Measurements from ENCODE around the gene CISH.

The CISH gene

DNA sequence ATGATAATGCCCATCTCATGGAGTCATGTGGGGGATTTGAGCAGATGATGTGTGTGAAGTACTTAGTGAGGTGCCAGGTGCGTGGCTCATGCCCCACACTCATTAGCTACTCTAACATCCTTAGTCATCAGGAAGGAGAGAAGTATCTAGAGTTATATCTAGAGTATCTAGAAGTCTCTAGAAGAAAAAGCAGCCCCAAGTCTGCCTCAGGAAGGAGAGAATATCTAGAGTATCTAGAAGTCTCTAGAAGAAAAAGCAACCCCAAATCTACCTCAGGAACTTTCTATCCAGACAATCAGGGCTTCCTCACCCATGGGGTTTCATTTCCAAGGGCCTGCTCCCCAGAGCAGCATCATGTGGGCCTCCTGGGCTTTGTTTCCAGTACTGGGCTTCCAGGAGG is 38.4 kb upstream of the CISH start:
- Mint-ChIP-seq H3K9me3 (no peaks in the 10 kb centered on the region), H3K27me3 (no peaks in the 10 kb centered on the region), H3K27ac (ENCODE audit: low read depth) (no peak overlapping the region), H3K36me3 (ENCODE audit: insufficient read depth) (peaks cover 13% of the 10 kb centered on the region), H3K4me3 (no peak overlapping the region), H3K4me1 (no peaks in the 10 kb centered on the region)
- ATAC-seq (replicated peaks; ENCODE audit: extremely low read depth, poor library complexity, severe bottlenecking) (no peak), DNase-seq (ENCODE audit: low spot score in 2 of 2) (no peak)

DNA sequence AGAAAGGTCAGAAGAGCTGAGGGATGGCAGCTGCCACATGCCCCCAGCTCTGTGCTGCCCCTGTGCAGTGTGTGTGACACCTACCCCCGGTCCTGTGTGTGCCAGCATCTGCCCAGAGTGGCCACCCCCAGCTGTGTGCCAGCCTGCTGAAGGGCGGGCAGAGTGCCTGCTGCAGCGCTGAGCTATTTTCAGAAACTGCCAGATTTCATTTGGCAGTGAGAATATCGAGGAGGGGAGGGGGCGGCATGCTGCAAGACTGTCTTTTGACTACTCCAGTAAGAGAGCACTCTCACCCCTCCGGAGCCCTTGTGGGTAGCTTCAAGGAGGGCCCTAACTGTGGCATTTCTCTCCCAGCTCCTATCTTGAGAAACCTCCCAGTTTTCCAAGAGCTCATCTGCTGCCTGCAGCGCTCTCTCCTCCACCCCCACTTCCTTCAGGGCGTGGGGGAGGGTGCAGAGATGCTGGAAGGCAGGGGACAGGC is 37.9 kb upstream of the CISH start:
- H3K27ac Mint-ChIP-seq (ENCODE audit: low read depth) = no peak overlapping the region

DNA sequence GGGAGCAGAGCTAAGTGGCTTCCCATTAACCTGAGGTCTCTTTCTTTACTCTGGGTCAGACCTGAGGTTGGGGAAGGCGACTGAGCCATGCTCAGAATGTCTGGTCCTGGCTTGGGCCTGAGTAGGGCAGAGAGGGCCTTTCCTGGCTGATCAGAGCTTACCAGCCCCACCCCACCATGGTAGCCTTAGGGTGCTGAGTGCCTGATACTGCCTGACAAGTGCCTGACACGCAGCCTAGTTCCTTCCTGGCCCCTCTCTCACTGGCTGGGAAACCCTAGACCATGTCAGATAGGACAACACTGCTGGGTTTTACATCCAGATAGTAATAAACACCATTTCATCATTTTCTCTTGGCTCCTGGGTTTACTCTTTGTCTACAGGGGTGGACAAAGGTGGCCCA is 37.4 kb upstream of the CISH start:
- H3K4me1 Mint-ChIP-seq = no peaks in the 10 kb centered on the region
- peaks cover 21% of the 10 kb centered on the region for H3K36me3 Mint-ChIP-seq (ENCODE audit: insufficient read depth)
- no peaks in the 10 kb centered on the region for H3K9me3 Mint-ChIP-seq
- no peak overlapping the region for H3K27ac Mint-ChIP-seq (ENCODE audit: low read depth)
- no peak for DNase-seq (ENCODE audit: low spot score in 2 of 2)
- H3K4me3 Mint-ChIP-seq = no peak overlapping the region
- H3K27me3 Mint-ChIP-seq = no peaks in the 10 kb centered on the region
- no peak for ATAC-seq (replicated peaks; ENCODE audit: extremely low read depth, poor library complexity, severe bottlenecking)

More for the DNA sequence above, 37.9 kb upstream of the CISH start:
- H3K27me3 Mint-ChIP-seq = no peaks in the 10 kb centered on the region
- no peaks in the 10 kb centered on the region for H3K4me1 Mint-ChIP-seq
- no peak overlapping the region for H3K4me3 Mint-ChIP-seq
- H3K36me3 Mint-ChIP-seq (ENCODE audit: insufficient read depth) = peaks cover 18% of the 10 kb centered on the region
- no peaks in the 10 kb centered on the region for H3K9me3 Mint-ChIP-seq
- ATAC-seq (replicated peaks; ENCODE audit: extremely low read depth, poor library complexity, severe bottlenecking) = no peak
- no peak for DNase-seq (ENCODE audit: low spot score in 2 of 2)

DNA sequence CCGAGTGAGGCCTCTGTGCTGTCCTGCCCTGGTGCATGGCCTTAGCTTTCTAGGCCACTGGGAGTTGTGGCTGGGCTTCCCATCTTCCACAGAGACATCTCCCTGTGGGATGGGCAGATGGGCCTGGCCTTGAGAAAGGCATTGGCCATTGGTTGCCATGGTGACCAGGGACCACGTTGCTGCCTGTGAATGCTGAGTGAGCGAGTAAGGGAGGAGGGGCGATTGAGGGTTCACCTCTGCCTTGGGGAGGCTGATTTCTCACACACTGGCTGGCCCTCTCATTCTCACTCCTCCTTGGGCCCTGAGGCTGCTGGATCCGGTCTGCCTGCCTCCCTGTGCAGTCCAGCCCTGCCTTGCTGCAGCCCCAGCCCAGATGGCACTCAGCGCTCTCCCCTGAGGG is 36.7 kb upstream of the CISH start:
- ATAC-seq (replicated peaks; ENCODE audit: extremely low read depth, poor library complexity, severe bottlenecking) = no peak
- Mint-ChIP-seq H3K9me3 (no peaks in the 10 kb centered on the region), H3K4me3 (no peak overlapping the region), H3K36me3 (ENCODE audit: insufficient read depth) (peaks cover 24% of the 10 kb centered on the region), H3K27me3 (no peaks in the 10 kb centered on the region), H3K27ac (ENCODE audit: low read depth) (no peak overlapping the region), H3K4me1 (no peaks in the 10 kb centered on the region)
- no peak for DNase-seq (ENCODE audit: low spot score in 2 of 2)

DNA sequence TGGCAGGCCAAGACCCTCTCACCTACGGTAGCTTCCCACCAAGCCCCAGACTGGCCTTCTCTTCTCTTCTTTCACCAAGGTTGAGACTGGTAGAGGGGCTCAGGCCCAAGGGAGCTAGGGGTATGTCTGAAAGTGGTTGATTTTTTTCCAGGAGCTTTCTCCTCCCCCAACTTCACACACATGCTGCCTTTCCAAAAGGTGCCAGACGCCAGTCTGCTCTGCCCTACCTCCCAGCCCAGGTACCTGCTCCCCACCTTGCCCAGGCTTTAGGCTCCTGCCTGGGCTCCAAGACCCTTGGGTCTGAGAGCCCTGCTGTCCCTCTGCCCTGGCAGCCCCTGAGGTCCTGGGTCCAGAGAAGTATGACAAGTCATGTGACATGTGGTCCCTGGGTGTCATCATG is 33.8 kb upstream of the CISH start:
- Mint-ChIP-seq H3K9me3 (no peaks in the 10 kb centered on the region), H3K27ac (ENCODE audit: low read depth) (no peak overlapping the region), H3K4me3 (no peak overlapping the region), H3K36me3 (ENCODE audit: insufficient read depth) (peaks cover 30% of the 10 kb centered on the region), H3K27me3 (no peaks in the 10 kb centered on the region), H3K4me1 (no peaks in the 10 kb centered on the region)
- no peak for DNase-seq (ENCODE audit: low spot score in 2 of 2)
- ATAC-seq (replicated peaks; ENCODE audit: extremely low read depth, poor library complexity, severe bottlenecking) = no peak

DNA sequence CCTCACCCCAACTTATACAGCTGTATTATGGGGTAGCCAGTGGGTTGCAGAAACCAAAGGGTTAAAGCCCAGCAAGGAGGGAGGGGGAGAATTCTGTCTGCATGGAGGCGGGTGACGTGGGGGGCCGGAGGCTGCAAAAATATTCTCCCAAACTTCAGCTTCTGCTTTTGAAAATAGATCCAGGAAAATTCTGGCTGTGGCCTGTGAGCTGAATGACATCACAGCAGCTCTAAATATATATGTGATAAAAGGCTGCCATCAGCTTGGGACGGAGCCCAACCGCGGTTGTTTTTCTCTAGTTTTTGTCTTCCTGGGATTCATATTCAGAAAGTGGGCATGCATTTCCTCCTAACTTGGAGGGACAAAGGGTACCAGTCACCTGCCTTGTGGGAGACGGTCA is 33.0 kb upstream of the CISH start:
- Mint-ChIP-seq H3K27me3 (no peaks in the 10 kb centered on the region), H3K4me1 (no peaks in the 10 kb centered on the region), H3K36me3 (ENCODE audit: insufficient read depth) (peaks cover 30% of the 10 kb centered on the region), H3K9me3 (no peaks in the 10 kb centered on the region), H3K4me3 (no peak overlapping the region), H3K27ac (ENCODE audit: low read depth) (no peak overlapping the region)
- DNase-seq (ENCODE audit: low spot score in 2 of 2) (no peak), ATAC-seq (replicated peaks; ENCODE audit: extremely low read depth, poor library complexity, severe bottlenecking) (no peak)

DNA sequence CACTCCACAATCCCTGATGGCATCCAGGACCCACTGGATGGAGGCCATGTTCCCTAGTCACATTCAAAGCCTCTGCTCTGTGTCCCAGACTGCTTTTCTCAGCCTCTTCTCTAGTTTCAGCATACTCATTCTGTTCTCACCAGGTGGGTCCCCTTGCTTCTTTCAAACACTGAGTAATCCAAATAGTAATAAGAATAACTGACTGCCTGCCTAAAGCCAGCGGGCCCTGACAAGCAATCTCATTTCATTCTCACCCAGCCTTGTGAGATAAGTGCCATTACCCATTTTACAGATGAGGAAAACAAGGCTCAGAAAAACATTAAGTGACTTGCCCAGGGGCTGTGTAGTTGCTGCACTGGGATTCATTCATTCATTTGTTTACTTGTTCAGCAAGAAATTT is 30.8 kb upstream of the CISH start:
- Mint-ChIP-seq H3K27me3 (no peaks in the 10 kb centered on the region), H3K36me3 (ENCODE audit: insufficient read depth) (peaks cover 26% of the 10 kb centered on the region), H3K9me3 (no peaks in the 10 kb centered on the region), H3K4me1 (peaks cover 12% of the 10 kb centered on the region), H3K4me3 (no peak overlapping the region), H3K27ac (ENCODE audit: low read depth) (no peak overlapping the region)
- ATAC-seq (replicated peaks; ENCODE audit: extremely low read depth, poor library complexity, severe bottlenecking) = no peak
- no peak for DNase-seq (ENCODE audit: low spot score in 2 of 2)

DNA sequence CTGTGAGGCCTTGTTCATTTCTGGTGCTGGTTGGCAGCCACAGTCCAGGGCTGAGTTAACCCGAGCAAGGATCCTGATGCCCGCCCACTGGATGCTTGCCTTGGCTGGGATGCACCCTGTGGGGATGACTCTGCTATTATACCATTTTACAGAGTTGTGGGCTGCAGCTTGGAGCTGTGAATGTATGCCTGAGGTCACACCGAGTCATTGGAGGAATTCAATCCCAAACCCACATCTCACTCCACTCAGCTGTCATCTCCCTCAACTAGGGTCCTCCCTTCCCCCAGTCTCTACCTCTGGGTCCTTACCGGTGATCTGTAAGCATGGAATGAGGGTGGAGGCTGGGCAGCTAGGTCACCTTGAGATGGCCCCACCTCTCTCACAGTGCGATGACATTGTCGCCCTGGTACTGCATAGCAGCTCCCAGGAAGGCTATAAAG is 27.5 kb upstream of the CISH start:
- no peak for ATAC-seq (replicated peaks; ENCODE audit: extremely low read depth, poor library complexity, severe bottlenecking)
- H3K4me3 Mint-ChIP-seq = no peak overlapping the region
- no peaks in the 10 kb centered on the region for H3K27me3 Mint-ChIP-seq
- H3K36me3 Mint-ChIP-seq (ENCODE audit: insufficient read depth) = peaks cover 9% of the 10 kb centered on the region
- peaks cover 28% of the 10 kb centered on the region for H3K4me1 Mint-ChIP-seq
- H3K27ac Mint-ChIP-seq (ENCODE audit: low read depth) = no peak overlapping the region
- no peaks in the 10 kb centered on the region for H3K9me3 Mint-ChIP-seq
- no peak for DNase-seq (ENCODE audit: low spot score in 2 of 2)

DNA sequence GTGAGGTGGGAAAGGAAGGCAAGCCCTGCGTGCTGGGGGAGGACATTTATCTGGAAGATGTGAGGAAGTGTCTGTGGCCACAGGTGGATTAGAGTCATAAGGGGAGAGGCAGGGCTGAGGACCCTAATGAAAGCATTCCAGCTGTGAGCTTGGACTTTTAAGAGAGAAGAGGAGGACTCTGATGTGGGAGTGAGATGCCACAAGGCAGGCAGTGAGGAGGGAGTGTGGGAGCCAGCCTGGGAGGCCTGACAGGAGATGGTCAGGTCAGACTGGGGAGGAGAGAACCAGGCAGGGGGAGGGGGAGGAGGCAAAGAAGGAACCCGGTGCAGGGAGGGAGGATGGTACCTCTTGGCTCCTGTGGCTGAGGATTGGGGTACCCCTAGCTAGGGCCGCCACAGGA is 26.4 kb upstream of the CISH start:
- Mint-ChIP-seq H3K27me3 (no peaks in the 10 kb centered on the region), H3K4me1 (peaks cover 39% of the 10 kb centered on the region), H3K27ac (ENCODE audit: low read depth) (peak overlapping the region; percentile 85), H3K36me3 (ENCODE audit: insufficient read depth) (peaks cover 5% of the 10 kb centered on the region), H3K4me3 (no peak overlapping the region), H3K9me3 (no peaks in the 10 kb centered on the region)
- ATAC-seq (replicated peaks; ENCODE audit: extremely low read depth, poor library complexity, severe bottlenecking) (no peak), DNase-seq (ENCODE audit: low spot score in 2 of 2) (no peak)

DNA sequence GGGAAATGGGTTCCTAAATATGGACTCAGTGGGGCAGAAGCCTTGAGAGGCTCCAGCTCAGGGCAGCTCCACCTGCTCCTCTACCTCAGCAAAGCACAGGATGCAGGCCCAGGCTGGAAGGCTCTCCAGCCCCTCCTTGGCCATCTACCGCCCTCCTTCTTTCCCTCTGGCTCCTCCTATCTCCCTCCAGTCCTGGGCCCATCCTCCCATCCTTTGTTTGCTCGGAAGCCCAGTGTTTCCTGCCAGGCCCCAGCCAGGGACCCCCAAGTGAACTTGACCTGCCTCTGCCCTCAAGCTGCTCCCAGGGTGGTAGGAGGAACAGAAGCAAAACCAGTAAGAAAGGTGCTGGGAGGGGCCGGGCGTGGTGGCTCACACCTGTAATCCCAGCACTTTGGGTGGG is 25.4 kb upstream of the CISH start:
- Mint-ChIP-seq H3K36me3 (ENCODE audit: insufficient read depth) (peaks cover 4% of the 10 kb centered on the region), H3K4me3 (no peak overlapping the region), H3K27ac (ENCODE audit: low read depth) (peak overlapping the region; percentile 85), H3K27me3 (no peaks in the 10 kb centered on the region), H3K9me3 (no peaks in the 10 kb centered on the region), H3K4me1 (peaks cover 48% of the 10 kb centered on the region)
- DNase-seq (ENCODE audit: low spot score in 2 of 2) = no peak
- no peak for ATAC-seq (replicated peaks; ENCODE audit: extremely low read depth, poor library complexity, severe bottlenecking)

DNA sequence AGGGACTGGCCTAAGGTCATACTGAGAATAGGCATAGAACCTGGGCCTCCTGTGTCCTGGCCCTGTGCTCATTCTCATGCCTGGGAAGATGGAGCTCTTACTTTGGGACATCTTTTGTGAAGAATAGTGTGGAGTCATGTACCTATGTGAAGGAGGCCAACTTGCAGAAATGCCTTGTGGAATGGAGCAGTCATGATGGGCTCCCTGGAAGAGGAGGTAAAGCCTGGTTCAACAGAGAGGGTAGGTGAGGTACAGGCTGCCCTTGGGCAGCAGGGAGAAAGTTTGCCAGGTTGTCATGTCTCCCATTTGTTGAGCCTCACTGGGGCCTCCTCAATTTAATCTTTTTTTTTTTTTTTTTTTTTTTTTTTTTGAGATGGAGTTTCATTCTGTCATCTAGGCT is 23.5 kb upstream of the CISH start:
- Mint-ChIP-seq H3K4me1 (peaks cover 68% of the 10 kb centered on the region), H3K9me3 (no peaks in the 10 kb centered on the region), H3K27ac (ENCODE audit: low read depth) (peak overlapping the region; percentile 56), H3K27me3 (no peaks in the 10 kb centered on the region), H3K36me3 (ENCODE audit: insufficient read depth) (peaks cover 1% of the 10 kb centered on the region), H3K4me3 (no peak overlapping the region)
- DNase-seq (ENCODE audit: low spot score in 2 of 2) (no peak), ATAC-seq (replicated peaks; ENCODE audit: extremely low read depth, poor library complexity, severe bottlenecking) (no peak)

DNA sequence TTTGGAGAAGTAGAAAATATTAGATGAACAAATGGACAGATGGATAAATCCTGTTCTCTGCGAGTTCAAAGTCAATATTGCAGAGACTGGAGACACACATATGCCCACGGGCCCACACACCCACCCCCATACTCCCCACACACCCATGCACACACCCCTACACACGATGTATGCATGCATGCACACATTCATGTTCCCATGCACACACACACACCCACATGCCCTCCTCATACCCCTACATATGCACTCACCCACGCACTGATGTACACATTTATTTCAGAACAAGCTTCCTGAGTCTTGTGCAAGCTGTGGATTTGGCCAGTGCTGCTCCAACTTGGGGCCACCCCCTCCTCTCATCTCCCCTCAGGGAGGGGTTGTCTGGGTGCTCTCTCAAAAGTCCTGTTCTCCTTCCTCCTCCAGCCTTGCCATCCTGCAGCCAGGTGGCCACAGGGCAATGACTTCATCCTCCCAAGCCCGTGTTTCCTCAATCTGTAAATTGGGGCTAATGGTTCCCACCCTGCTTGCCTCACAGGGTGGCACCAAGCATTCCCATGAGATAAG is 21.7 kb upstream of the CISH start:
- peaks cover 2% of the 10 kb centered on the region for H3K36me3 Mint-ChIP-seq (ENCODE audit: insufficient read depth)
- ATAC-seq (replicated peaks; ENCODE audit: extremely low read depth, poor library complexity, severe bottlenecking) (no peak), DNase-seq (ENCODE audit: low spot score in 2 of 2) (no peak)
- no peak overlapping the region for H3K4me3 Mint-ChIP-seq
- H3K27ac Mint-ChIP-seq (ENCODE audit: low read depth) = peak overlapping the region; percentile 9
- no peaks in the 10 kb centered on the region for H3K27me3 Mint-ChIP-seq
- H3K9me3 Mint-ChIP-seq = no peaks in the 10 kb centered on the region
- peaks cover 80% of the 10 kb centered on the region for H3K4me1 Mint-ChIP-seq

DNA sequence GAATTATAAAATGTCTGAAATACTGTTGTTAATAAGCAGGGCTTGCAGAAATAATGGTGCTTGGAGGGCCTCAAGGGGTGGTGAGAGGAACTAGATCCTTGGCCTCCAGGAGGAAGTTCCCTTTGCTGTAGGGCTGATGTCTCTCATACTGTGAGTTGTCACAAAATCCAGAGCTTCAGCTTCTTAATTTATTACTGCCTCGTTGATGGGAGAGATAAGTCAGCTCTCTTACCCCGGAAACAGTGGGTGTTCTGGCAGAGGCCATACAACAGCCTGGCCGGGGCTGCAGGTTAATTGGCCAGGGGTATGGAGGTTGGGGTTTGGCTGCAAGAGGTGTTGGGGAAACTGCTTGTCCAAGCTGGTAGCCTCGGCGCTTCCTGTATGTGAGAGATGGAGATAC is 20.9 kb upstream of the CISH start:
- DNase-seq (ENCODE audit: low spot score in 2 of 2) (no peak), ATAC-seq (replicated peaks; ENCODE audit: extremely low read depth, poor library complexity, severe bottlenecking) (peak; percentile 24)
- Mint-ChIP-seq H3K4me3 (peak overlapping the region; percentile 21), H3K4me1 (peaks cover 80% of the 10 kb centered on the region), H3K9me3 (no peaks in the 10 kb centered on the region), H3K36me3 (ENCODE audit: insufficient read depth) (peaks cover 2% of the 10 kb centered on the region), H3K27me3 (no peaks in the 10 kb centered on the region), H3K27ac (ENCODE audit: low read depth) (peak overlapping the region; percentile 80)

DNA sequence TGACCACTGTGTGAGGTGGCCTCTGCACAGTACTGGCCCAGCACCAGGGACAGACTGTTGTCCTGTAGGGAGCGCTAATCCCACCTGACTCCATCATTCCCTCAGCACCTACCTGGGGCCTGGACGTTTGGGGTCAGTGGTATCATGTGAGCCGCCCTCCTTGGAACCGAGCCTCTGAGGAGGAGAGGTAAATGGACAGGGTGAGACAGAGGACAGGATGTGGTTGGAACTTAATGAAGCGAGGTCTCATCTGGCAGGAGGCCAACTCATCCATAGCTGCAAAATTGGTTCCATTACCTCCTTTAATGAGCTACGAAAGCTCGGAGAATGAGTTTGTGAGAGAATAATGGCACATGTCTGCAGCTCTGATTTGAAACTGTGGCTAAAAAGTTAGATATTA is 19.3 kb upstream of the CISH start:
- H3K27me3 Mint-ChIP-seq = no peaks in the 10 kb centered on the region
- no peak for ATAC-seq (replicated peaks; ENCODE audit: extremely low read depth, poor library complexity, severe bottlenecking)
- no peak for DNase-seq (ENCODE audit: low spot score in 2 of 2)
- no peaks in the 10 kb centered on the region for H3K9me3 Mint-ChIP-seq
- no peak overlapping the region for H3K4me3 Mint-ChIP-seq
- H3K4me1 Mint-ChIP-seq = peaks cover 70% of the 10 kb centered on the region
- peak overlapping the region; percentile 32 for H3K27ac Mint-ChIP-seq (ENCODE audit: low read depth)
- H3K36me3 Mint-ChIP-seq (ENCODE audit: insufficient read depth) = peaks cover 2% of the 10 kb centered on the region

Measured in central memory CD8-positive, alpha-beta T cell (primary cell).